Ishikawa (cell line): ENCODE measurements around the gene TRABD2A.

Experiments
- CEBPB ChIP-seq: IDR thresholded peaks from 2 replicates; pipeline ENCODE4 v1.6.1; 2012
- EGR1 ChIP-seq: IDR thresholded peaks from 2 replicates; pipeline ENCODE4 v1.6.1; 2012
- EP300 ChIP-seq: IDR thresholded peaks from 2 replicates; pipeline ENCODE4 v1.6.1; 2012; ENCODE audit warnings: borderline replicate concordance
- FOXM1 ChIP-seq: IDR thresholded peaks from 2 replicates; pipeline ENCODE4 v1.6.1; 2012; ENCODE audit warnings: low read depth, borderline replicate concordance
- MAX ChIP-seq: IDR thresholded peaks from 2 replicates; pipeline ENCODE4 v1.6.1; 2012
- REST ChIP-seq: IDR thresholded peaks from 2 replicates; pipeline ENCODE4 v1.6.1; 2012; ENCODE audit warnings: low read depth, mild to moderate bottlenecking
- TCF12 ChIP-seq: IDR thresholded peaks from 2 replicates; pipeline ENCODE4 v1.6.1; 2012; ENCODE audit warnings: low read depth
- TEAD4 ChIP-seq: IDR thresholded peaks from 2 replicates; pipeline ENCODE4 v1.6.1; 2012
- USF1 ChIP-seq: IDR thresholded peaks from 2 replicates; pipeline ENCODE4 v1.6.1; 2012
- YY1 ChIP-seq: IDR thresholded peaks from 2 replicates; pipeline ENCODE4 v1.6.1; 2012; ENCODE audit warnings: low read depth

GRCh38 chr2:84799772-84800171, 81.1 kb downstream of the TRABD2A start:
- TF ChIP-seq TCF12 (no peak), USF1 (no peak), YY1 (no peak), CEBPB (no peak), MAX (no peak), EGR1 (no peak), EP300 (no peak), FOXM1 (no peak), REST (no peak), TEAD4 (no peak)
